Upper lobe of left lung (tissue), 4 donors: ENCODE data around the gene RUNX1.

ENCODE experiments used
- CTCF ChIP-seq, 6 experiments: fragments of 450-650 bp in 4 of 6; fragments of 200-600 bp in 2 of 6; sonication (generic) in 2 of 6; IDR thresholded peaks; one replicate each; pipeline ENCODE4 v1.5.1; 2016 to 2019; ENCODE audit warnings: antibody characterized with exemption in 6 of 6
- POLR2A ChIP-seq, 4 donors: fragments of 450-650 bp; IDR thresholded peaks; one replicate each; pipeline ENCODE4 v1.5.1; 2016 to 2017; ENCODE audit warnings: antibody characterized with exemption in 4 of 4, mild to moderate bottlenecking in 2 of 4

- TF ChIP-seq CTCF (IDR thresholded peaks at IDR 0.05) = no peak
- TF ChIP-seq POLR2A (IDR thresholded peaks at IDR 0.05) = no peak
These were observed 86.4 kb downstream of the RUNX1 start for GRCh38 chr21:34962586-34963222.
